ENCODE results near the gene TMSB4X. TPM values are rescaled to one million over a fixed set of nuclear protein-coding genes. Genes with fewer than 3 reads are reported as not detected.

TMSB4X gene
- total and polyA plus RNA-seq, 2 of the 4 experiments (the other 2 are of a cell fraction) = 4,648 to 11,116 TPM

DNA sequence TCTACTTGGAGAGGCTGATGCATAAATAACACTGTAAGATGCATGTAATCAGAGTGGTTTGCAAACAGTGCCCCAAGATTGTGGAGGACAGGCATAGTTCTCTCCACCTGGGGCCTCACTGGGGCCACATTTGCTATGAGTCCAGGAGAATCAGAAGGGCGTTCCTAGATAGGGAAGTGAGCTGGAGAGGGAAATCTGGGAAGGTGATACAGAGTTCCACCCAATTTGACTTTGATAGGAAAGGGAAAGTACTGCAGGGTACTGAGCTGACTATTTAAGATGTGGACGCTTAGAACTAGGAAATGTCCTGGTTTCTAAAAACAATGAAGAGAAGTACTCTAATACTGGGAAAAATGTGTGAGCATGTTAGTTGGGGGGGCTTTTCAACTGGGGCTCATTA, 35.6 kb downstream of the TMSB4X start:
- Histone ChIP-seq H2BK5ac (ENCODE audit: low read depth, low read length, poor library complexity, severe bottlenecking) (no peak overlapping the region), H2AFZ (replicated peaks; ENCODE audit: low read length, poor library complexity) (no peak overlapping the region), H3K56ac (ENCODE audit: extremely low read depth, insufficient read depth, low read length) (no peak overlapping the region), H4K20me1 (ENCODE audit: insufficient read depth, low read length) (no peaks in the 10 kb centered on the region), H4K5ac (ENCODE audit: low read depth, low read length) (no peak overlapping the region), H2AK5ac (ENCODE audit: low read depth, low read length) (no peak overlapping the region), H3K27me3 (ENCODE audit: control insufficient read depth, insufficient read depth, low read length) (no peaks in the 10 kb centered on the region), H3K18ac (ENCODE audit: low read depth, low read length) (no peak overlapping the region), H3K9me3 (ENCODE audit: control insufficient read depth, insufficient read depth, low read length) (no peaks in the 10 kb centered on the region), H3K4me3 (ENCODE audit: insufficient read depth, low read depth, low read length) (no peak overlapping the region), H3K9ac (ENCODE audit: low read depth, low read length) (no peak overlapping the region), H3K4me2 (ENCODE audit: low read depth, low read length) (no peak overlapping the region), H2AK9ac (replicated peaks; ENCODE audit: low read depth, low read length, poor library complexity) (no peak overlapping the region), H3K79me1 (ENCODE audit: low read depth in 1 of 2, low read length in 2 of 2) (no peaks in the 10 kb centered on the region), H3K27ac (ENCODE audit: insufficient read depth, low read length) (no peak overlapping the region; the same call in 1 of the 2 replicates), H3K4ac (ENCODE audit: low read depth, low read length) (no peak overlapping the region), H3K9me1 (ENCODE audit: insufficient read depth, low read length) (peaks cover 3% of the 10 kb centered on the region; the same call in 1 of the 2 replicates), H2BK120ac (ENCODE audit: low read depth, low read length) (no peak overlapping the region), H4K8ac (ENCODE audit: low read depth in 2 of 2, low read length in 2 of 2) (no peak overlapping the region), H2BK15ac (ENCODE audit: low read depth, low read length) (no peak overlapping the region), H3K4me1 (ENCODE audit: control insufficient read depth, insufficient read depth, low read length) (peaks cover 7% of the 10 kb centered on the region), H2BK20ac (ENCODE audit: low read depth, low read length) (peak overlapping the region; percentile 25; the same call in 1 of the 2 replicates), H3K36me3 (ENCODE audit: control insufficient read depth, insufficient read depth, low read length) (no peaks in the 10 kb centered on the region), H3K14ac (replicated peaks; ENCODE audit: low read depth, low read length) (no peak overlapping the region; the same call in 1 of the 2 replicates), H3K23ac (ENCODE audit: low read depth, low read length) (no peak overlapping the region), H4K91ac (ENCODE audit: insufficient read depth, low read depth, low read length) (no peak overlapping the region)
- TF ChIP-seq MAZ (IDR thresholded peaks at IDR 0.05; ENCODE audit: borderline replicate concordance, low read depth, low read length) = no peak
- no peak for TF ChIP-seq MXI1 (IDR thresholded peaks at IDR 0.05; ENCODE audit: borderline replicate concordance, low read depth, low read length)
- no peak for TF ChIP-seq MAFK (IDR thresholded peaks at IDR 0.05; ENCODE audit: low read depth, low read length)
- no peak for TF ChIP-seq CEBPB (IDR thresholded peaks at IDR 0.05; ENCODE audit: low read depth, low read length)
- TF ChIP-seq NFE2L2 (IDR thresholded peaks at IDR 0.05; ENCODE audit: low read depth, low read length) = no peak
- TF ChIP-seq BHLHE40 (IDR thresholded peaks at IDR 0.05; ENCODE audit: low read depth, low read length) = no peak
- TF ChIP-seq POLR2A (IDR thresholded peaks at IDR 0.05; ENCODE audit: low read depth, low read length) = no peak
- no peak for TF ChIP-seq SMC3 (IDR thresholded peaks at IDR 0.05; ENCODE audit: low read depth, low read length)
- no peak for TF ChIP-seq RCOR1 (IDR thresholded peaks at IDR 0.05; ENCODE audit: insufficient replicate concordance, low read length)
- no peak for TF ChIP-seq ELK1 (IDR thresholded peaks at IDR 0.05; ENCODE audit: borderline replicate concordance, low read depth, low read length)
- no peak for TF ChIP-seq CHD1 (IDR thresholded peaks at IDR 0.05; ENCODE audit: low read depth, low read length)
- TF ChIP-seq, protein P1, sequence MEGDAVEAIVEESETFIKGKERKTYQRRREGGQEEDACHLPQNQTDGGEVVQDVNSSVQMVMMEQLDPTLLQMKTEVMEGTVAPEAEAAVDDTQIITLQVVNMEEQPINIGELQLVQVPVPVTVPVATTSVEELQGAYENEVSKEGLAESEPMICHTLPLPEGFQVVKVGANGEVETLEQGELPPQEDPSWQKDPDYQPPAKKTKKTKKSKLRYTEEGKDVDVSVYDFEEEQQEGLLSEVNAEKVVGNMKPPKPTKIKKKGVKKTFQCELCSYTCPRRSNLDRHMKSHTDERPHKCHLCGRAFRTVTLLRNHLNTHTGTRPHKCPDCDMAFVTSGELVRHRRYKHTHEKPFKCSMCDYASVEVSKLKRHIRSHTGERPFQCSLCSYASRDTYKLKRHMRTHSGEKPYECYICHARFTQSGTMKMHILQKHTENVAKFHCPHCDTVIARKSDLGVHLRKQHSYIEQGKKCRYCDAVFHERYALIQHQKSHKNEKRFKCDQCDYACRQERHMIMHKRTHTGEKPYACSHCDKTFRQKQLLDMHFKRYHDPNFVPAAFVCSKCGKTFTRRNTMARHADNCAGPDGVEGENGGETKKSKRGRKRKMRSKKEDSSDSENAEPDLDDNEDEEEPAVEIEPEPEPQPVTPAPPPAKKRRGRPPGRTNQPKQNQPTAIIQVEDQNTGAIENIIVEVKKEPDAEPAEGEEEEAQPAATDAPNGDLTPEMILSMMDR (conservative IDR thresholded peaks at IDR 0.05; ENCODE audit: low read depth, low read length) = no peak
- no peak for TF ChIP-seq RFX5 (IDR thresholded peaks at IDR 0.05; ENCODE audit: low read depth, low read length)
- no peak for TF ChIP-seq FOS (IDR thresholded peaks at IDR 0.05; ENCODE audit: low read depth, low read length)
- TF ChIP-seq RAD21 (IDR thresholded peaks at IDR 0.05; ENCODE audit: low read length) = no peak
- TF ChIP-seq, protein P2, sequence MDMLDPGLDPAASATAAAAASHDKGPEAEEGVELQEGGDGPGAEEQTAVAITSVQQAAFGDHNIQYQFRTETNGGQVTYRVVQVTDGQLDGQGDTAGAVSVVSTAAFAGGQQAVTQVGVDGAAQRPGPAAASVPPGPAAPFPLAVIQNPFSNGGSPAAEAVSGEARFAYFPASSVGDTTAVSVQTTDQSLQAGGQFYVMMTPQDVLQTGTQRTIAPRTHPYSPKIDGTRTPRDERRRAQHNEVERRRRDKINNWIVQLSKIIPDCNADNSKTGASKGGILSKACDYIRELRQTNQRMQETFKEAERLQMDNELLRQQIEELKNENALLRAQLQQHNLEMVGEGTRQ (IDR thresholded peaks at IDR 0.05; ENCODE audit: low read depth, low read length) = no peak
- ChIA-PET POLR2A (ENCODE audit: unreplicated experiment) (no interaction called here), CTCF (no interaction called here)
- ATAC-seq (ENCODE audit: low read depth) (no peak), DNase-seq (no peak)
- intact Hi-C loops (cut with micrococcal nuclease) = no loop called here
- in situ Hi-C loops (cut with MboI; ENCODE audit: low sequenced_read_pairs) = no loop called here
- BruUV-seq (replicated peaks) = no TSS peak
- 86% methylated on average over 1 of the region's 2 CpGs; no CpG with 5 or more reads in 1 of the 2 experiments for WGBS, 2 experiments (ENCODE audit: extremely low coverage in 2 of 2, insufficient read length in 1 of 2)
- dilution Hi-C loops (cut with HindIII; ENCODE audit: low sequenced_read_pairs, unreplicated experiment) = no loop called here
